Motor neuron (in vitro differentiated cells): ENCODE measurements around the gene CRLF2. TPM values are rescaled to one million over a fixed set of nuclear protein-coding genes. Genes with fewer than 3 reads are reported as not detected.
A peak's percentile ranks its signal among the peaks of the same experiment; 100 is the strongest.
"Not testable (repeated sequence)": the region's sequence is repeated elsewhere in the genome, so short reads cannot be mapped to it uniquely, and the experiment has no call there.

Source experiments
- ATAC-seq, 8 experiments: fragments of 200-7000 bp; cut with Tn5 transposase; replicated peaks in 6 of 8; 2 replicates each; pipeline ENCODE4 v1.8.0; 2021; ENCODE audit warnings: mild to moderate bottlenecking in 8 of 8, moderate library complexity in 8 of 8
- H3K27ac ChIP-seq, 2 donors: fragments of 250-450 bp; sonication (Bioruptor Pico); 2 replicates each; pipeline ENCODE4 v1.9.0; 2021; ENCODE audit warnings: antibody characterized with exemption in 2 of 2, mild to moderate bottlenecking in 2 of 2, moderate library complexity in 1 of 2
- H3K4me1 ChIP-seq, 2 donors: fragments of 250-450 bp; sonication (Bioruptor Pico); replicated peaks in 1 of 2; 2 replicates each; pipeline ENCODE4 v1.6.1; 2021; ENCODE audit warnings: antibody characterized with exemption in 2 of 2, mild to moderate bottlenecking in 2 of 2, moderate library complexity in 1 of 2
- H3K4me3 ChIP-seq, 5 donors: fragments of 250-450 bp; sonication (Bioruptor Pico); 2 replicates each; pipeline ENCODE4 v1.9.0; 2021; ENCODE audit warnings: antibody characterized with exemption in 5 of 5, mild to moderate bottlenecking in 5 of 5, moderate library complexity in 4 of 5
- WGBS, 10 experiments: fragments of 450-650 bp; shearing (Covaris generic); methylation state at CpG; one replicate each; pipeline ENCODE4 v1.0.0; 2022; 5-methylcytosine and 5-hydroxymethylcytosine counted together
- in situ Hi-C, 9 experiments: fragments of 400-800 bp; cut with MboI; loops; one replicate each; pipeline ENCODE4 v1.15.0; 2021; ENCODE audit warnings: low sequenced_read_pairs in 9 of 9, low pct_unique_long_range_greater_than_20kb in 2 of 9; ENCODE audit not compliant: unreplicated experiment in 9 of 9
- total RNA-seq, 8 experiments: library from RNA; unstranded; fragments of 300-600 nt; gene quantifications; 2 replicates each; pipeline versions ENCODE4 v1.2.3 to v1.2.4, GENCODE V29; 2022

CRLF2 gene
- total RNA-seq, 8 experiments from 2014 or later, result 0.05 to 0.28 (median 0.13) TPM; not detected in 5

- Histone ChIP-seq H3K4me1 (peaks cover 0 to 3% of the 10 kb centered on the region in 2 donors), H3K27ac (no peak overlapping the region), H3K4me3 (peak overlapping the region; percentile 28 to 52 (median 32))
- in situ Hi-C loops, result no loop called here
- ATAC-seq, result peak; percentile 39 to 89 (median 84)
- WGBS, 10 experiments, result 0 to 9% (median 4%) methylated on average over 11 to 29 of the region's 33 CpGs; no CpG with 5 or more reads in 1 of the 10 experiments
These were observed 6.5 kb downstream of the CRLF2 start for GRCh38 chrX:1205681-1206611.

- in situ Hi-C loops, result no loop called here
- Histone ChIP-seq H3K4me1 (peaks cover 0 to 3% of the 10 kb centered on the region in 2 donors), H3K4me3 (no peak overlapping the region), H3K27ac (no peak overlapping the region)
- WGBS, 10 experiments, result 76 to 96% (median 87%) methylated on average over 4 to 19 of the region's 21 CpGs; no CpG with 5 or more reads in 5 of the 10 experiments
- no peak for ATAC-seq
These were observed 10.2 kb downstream of the CRLF2 start for GRCh38 chrX:1202251-1202650.

GRCh38 chrX:1196436-1196835, 16.0 kb downstream of the CRLF2 start:
- ATAC-seq, result no peak
- Histone ChIP-seq H3K27ac (no peak overlapping the region), H3K4me1 (no peaks in the 10 kb centered on the region), H3K4me3 (no peak overlapping the region)
- 40 to 91% (median 85%) methylated on average over 6 to 9 of the region's 10 CpGs; no CpG with 5 or more reads in 4 of the 10 experiments for WGBS, 10 experiments
- in situ Hi-C loops, result no loop called here

GRCh38 chrX:1192196-1192595, 20.3 kb downstream of the CRLF2 start:
- H3K4me1 ChIP-seq, H3K27ac ChIP-seq, in situ Hi-C loops, H3K4me3 ChIP-seq, ATAC-seq: not testable (repeated sequence)
- WGBS, 10 experiments, result 13 to 92% (median 35%) methylated on average over 2 to 7 of the region's 8 CpGs; no CpG with 5 or more reads in 3 of the 10 experiments

- H3K27ac ChIP-seq, result no peak overlapping the region
- no peak for ATAC-seq
- in situ Hi-C loops, result no loop called here
- H3K4me1 ChIP-seq, result no peaks in the 10 kb centered on the region
- H3K4me3 ChIP-seq, result no peak overlapping the region
- 0 to 80% (median 49%) methylated on average over 1 to 6 of the region's 18 CpGs; no CpG with 5 or more reads in 2 of the 10 experiments for WGBS, 10 experiments
These were observed 21.8 kb downstream of the CRLF2 start for GRCh38 chrX:1190596-1191145.

- Histone ChIP-seq H3K4me1 (no peaks in the 10 kb centered on the region), H3K27ac (no peak overlapping the region), H3K4me3 (no peak overlapping the region)
- in situ Hi-C loops, result no loop called here
- WGBS, 10 experiments, result 42 to 100% (median 85%) methylated on average over 1 to 5 of the region's 10 CpGs; no CpG with 5 or more reads in 4 of the 10 experiments
- no peak for ATAC-seq
These were observed 26.9 kb downstream of the CRLF2 start for GRCh38 chrX:1185561-1185960.

- no peak overlapping the region for H3K27ac ChIP-seq
- ATAC-seq, result no peak
- WGBS, 10 experiments, result 10 to 100% (median 68%) methylated on average over 1 to 4 of the region's 4 CpGs; no CpG with 5 or more reads in 2 of the 10 experiments
- in situ Hi-C loops, result no loop called here
- no peaks in the 10 kb centered on the region for H3K4me1 ChIP-seq
- no peak overlapping the region for H3K4me3 ChIP-seq
These were observed 30.2 kb downstream of the CRLF2 start for GRCh38 chrX:1182211-1182610.

GRCh38 chrX:1181661-1182060, 30.8 kb downstream of the CRLF2 start:
- H3K27ac ChIP-seq, ATAC-seq, H3K4me1 ChIP-seq, in situ Hi-C loops, H3K4me3 ChIP-seq: not testable (repeated sequence)
- WGBS, 10 experiments, result 16 to 100% (median 78%) methylated on average over 2 to 9 of the region's 14 CpGs; no CpG with 5 or more reads in 1 of the 10 experiments

GRCh38 chrX:1181170-1181569, 31.3 kb downstream of the CRLF2 start:
- in situ Hi-C loops, result no loop called here
- 13 to 100% (median 85%) methylated on average over 1 to 5 of the region's 11 CpGs; no CpG with 5 or more reads in 3 of the 10 experiments for WGBS, 10 experiments

GRCh38 chrX:1178580-1179057, 33.8 kb downstream of the CRLF2 start:
- peak in 3 of 8 experiments; percentile 33 to 50 (median 42) for ATAC-seq
- WGBS, 10 experiments, result 1 to 54% (median 16%) methylated on average over 1 to 16 of the region's 20 CpGs
- Histone ChIP-seq H3K27ac (no peak overlapping the region), H3K4me1 (no peaks in the 10 kb centered on the region), H3K4me3 (no peak overlapping the region)
- in situ Hi-C loops, result no loop called here

More at GRCh38 chrX:1181170-1181569, 31.3 kb downstream of the CRLF2 start:
- ATAC-seq, result no peak
- H3K4me1 ChIP-seq, result no peaks in the 10 kb centered on the region
- no peak overlapping the region for H3K4me3 ChIP-seq
- H3K27ac ChIP-seq, result no peak overlapping the region

GRCh38 chrX:1176531-1177320, 35.7 kb downstream of the CRLF2 start:
- H3K4me3 ChIP-seq, H3K4me1 ChIP-seq, H3K27ac ChIP-seq, ATAC-seq, in situ Hi-C loops: not testable (repeated sequence)
- 0 to 92% (median 73%) methylated on average over 1 to 19 of the region's 33 CpGs; no CpG with 5 or more reads in 3 of the 10 experiments for WGBS, 10 experiments

GRCh38 chrX:1174609-1175545, 37.6 kb downstream of the CRLF2 start:
- ATAC-seq, H3K4me3 ChIP-seq, in situ Hi-C loops, H3K4me1 ChIP-seq, H3K27ac ChIP-seq: not testable (repeated sequence)
- WGBS, 10 experiments, result 60 to 100% (median 88%) methylated on average over 1 to 9 of the region's 17 CpGs; no CpG with 5 or more reads in 1 of the 10 experiments
